Measurements from ENCODE around the gene TH. TPM values are rescaled to one million over a fixed set of nuclear protein-coding genes. Genes with fewer than 3 reads are reported as not detected.

Gene TH
- total RNA-seq, 1 donor, result not detected

DNA sequence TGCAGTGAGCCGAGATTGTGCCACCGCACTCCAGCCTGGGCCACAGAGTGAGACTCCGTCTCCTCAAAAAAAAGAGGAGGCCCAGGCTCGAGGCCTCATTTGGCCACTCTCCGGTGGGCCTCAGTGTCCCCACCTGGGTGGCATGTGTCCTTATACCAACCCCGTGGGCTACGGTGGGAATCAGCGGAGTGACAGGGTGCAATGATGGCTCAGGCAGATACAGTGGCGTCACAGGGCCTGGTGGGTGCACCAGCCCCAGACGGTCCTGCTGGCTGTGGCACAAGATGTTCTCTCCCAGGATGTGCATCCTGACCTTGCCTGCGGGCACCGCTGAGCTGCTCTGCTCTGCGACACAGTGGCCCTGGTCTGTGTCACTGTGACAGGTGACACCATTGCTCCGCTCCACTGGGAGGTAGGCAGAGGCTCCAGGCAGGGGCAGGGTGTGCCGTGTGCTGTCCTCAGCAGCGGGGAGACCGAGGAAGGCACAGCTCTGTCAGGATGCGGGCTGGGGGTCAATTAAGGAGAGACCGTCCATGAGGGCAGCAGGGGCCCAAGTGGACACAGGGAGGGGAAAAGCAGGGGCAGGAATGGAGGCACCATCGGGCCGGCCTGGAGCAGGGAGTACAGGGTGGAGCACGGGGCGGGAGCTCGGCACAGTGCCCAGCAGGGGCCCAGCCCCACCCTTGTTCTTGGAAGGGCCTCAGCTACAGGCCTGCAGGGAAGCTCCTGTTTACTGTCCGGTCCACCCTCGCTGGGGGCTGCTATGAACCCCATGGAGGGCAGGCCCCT, 21.7 kb upstream of the TH start:
- no peak overlapping the region for H3K4me3 ChIP-seq (ENCODE audit: low read depth, low read length)
- no peak for TF ChIP-seq CTCF (IDR thresholded peaks at IDR 0.05; ENCODE audit: insufficient read depth, low read depth, low read length)
- no peak for DNase-seq (ENCODE audit: low read depth)

GRCh38 chr11:2192435-2192834, 20.8 kb upstream of the TH start:
- H3K4me3 ChIP-seq (ENCODE audit: low read depth, low read length), result no peak overlapping the region
- DNase-seq (ENCODE audit: low read depth), result no peak
- no peak for TF ChIP-seq CTCF (IDR thresholded peaks at IDR 0.05; ENCODE audit: insufficient read depth, low read depth, low read length)

GRCh38 chr11:2191883-2192282, 20.3 kb upstream of the TH start:
- TF ChIP-seq CTCF (IDR thresholded peaks at IDR 0.05; ENCODE audit: insufficient read depth, low read depth, low read length), result no peak
- no peak overlapping the region for H3K4me3 ChIP-seq (ENCODE audit: low read depth, low read length)
- no peak for DNase-seq (ENCODE audit: low read depth)

DNA sequence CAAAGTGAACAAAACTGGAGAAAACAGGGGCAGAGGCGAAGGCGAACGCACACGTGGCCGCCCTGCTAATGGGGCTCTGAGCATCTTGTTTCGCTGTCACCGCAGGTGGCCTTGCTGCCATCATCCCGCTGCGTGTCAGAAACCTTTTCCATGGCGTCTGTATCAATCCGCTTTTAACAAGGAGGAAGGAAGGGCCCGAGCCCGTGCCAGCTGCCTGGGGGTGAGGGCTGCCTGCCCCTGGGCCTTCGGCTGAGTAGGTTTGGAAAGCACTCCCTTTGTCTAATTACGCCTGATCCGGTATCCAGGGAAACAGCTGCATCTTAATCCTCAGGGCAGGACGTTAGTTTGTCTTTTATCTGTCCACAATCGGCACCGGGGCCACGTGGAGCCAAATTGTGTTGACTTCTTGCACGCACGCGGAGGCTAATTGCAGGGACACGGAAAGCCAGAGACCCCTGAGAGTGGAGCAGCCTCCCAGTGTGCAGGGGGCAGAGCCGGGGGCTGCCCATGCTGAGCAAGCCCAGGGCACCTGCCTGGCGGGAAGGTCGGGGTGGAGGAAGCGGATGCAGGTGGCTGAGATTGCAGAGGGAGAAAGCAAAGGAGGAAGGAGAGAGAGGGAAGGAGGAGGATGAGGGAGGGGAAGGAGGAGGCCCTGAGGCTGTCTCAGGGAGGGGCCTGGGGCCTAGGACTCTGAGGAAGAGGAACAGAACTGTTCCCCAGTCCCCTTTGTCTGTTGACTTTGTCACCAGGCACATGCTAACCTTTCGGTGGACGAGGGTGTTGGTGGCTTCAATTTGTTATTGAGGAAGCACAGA, 19.2 kb upstream of the TH start:
- DNase-seq (ENCODE audit: low read depth), result no peak
- H3K4me3 ChIP-seq (ENCODE audit: low read depth, low read length), result no peak overlapping the region
- TF ChIP-seq CTCF (IDR thresholded peaks at IDR 0.05; ENCODE audit: insufficient read depth, low read depth, low read length), result no peak

DNA sequence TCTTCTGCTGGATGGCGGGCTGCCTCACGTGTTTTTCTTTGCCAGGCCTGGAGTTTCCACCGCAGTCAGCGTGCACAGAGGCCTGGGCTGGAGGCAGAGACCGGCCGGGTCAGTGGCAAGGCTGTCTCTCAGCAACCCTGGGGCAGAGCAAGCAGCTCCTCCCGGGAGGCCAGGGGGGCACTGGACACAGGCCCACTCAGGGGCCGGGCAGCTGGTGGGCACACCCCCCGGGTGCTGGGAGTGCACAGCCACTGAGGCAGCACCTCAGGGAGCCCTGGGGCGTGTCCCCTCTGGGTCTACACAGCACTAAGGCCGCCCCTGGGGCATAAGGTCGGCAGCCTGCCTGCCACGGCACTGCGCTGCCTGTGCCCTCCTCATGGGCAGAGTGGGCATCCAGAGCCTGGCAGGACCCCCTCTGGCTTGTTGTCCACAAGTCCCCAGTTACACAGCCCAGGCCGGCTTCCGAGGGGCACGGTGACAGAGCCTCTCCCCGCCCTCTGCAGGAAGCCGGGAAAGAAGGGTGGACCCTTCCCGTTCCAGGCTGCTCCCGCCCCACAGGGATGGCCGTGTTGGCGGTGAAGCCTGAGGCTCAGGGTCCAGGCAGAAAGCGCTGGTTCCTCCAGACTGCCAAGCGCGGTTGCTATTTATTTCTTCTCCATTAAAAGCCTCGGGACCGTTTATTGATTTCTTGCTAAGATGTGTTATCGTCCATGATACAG, 18.5 kb upstream of the TH start:
- DNase-seq (ENCODE audit: low read depth), result no peak
- no peak for TF ChIP-seq CTCF (IDR thresholded peaks at IDR 0.05; ENCODE audit: insufficient read depth, low read depth, low read length)
- H3K4me3 ChIP-seq (ENCODE audit: low read depth, low read length), result no peak overlapping the region

- no peak for DNase-seq (ENCODE audit: low read depth)
- no peak overlapping the region for H3K4me3 ChIP-seq (ENCODE audit: low read depth, low read length)
- no peak for TF ChIP-seq CTCF (IDR thresholded peaks at IDR 0.05; ENCODE audit: insufficient read depth, low read depth, low read length)
These were observed 17.1 kb upstream of the TH start for GRCh38 chr11:2188745-2189144.

Measured in fibroblast of villous mesenchyme (primary cell).